Measurements from ENCODE around the gene ACSF3.

The ACSF3 gene

DNA sequence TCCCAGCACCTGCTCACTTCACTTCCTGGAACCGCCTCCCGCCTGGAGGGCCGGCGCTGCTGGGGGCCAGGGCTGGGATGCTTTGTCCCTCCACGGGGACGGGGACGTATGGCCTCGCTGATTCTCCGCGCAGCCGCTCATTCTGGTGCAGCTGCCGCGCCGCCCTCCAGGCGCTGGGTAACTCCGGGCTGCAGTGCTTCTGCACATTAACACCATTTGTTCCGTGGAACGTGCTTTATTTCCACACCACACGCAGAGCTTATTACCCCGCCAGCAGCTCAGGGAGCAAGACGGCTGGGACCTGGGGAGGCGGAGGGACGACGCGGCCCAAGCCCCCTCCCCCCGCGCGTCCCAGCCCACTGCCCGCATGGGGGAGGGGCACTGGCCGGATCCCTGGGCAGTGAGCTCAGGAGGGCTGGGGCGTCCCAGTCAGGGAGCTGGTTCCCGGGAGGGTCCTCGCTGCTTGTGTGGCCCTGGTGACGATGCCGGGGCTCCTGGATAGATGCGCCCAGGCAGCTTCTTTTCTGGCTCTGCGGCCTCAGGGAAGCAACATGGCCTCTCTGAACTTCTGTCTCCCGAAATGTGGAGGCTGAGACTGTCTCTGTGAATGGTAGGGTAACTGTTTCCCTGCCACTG, 45.4 kb upstream of the ACSF3 start:
- TF ChIP-seq, protein P1, sequence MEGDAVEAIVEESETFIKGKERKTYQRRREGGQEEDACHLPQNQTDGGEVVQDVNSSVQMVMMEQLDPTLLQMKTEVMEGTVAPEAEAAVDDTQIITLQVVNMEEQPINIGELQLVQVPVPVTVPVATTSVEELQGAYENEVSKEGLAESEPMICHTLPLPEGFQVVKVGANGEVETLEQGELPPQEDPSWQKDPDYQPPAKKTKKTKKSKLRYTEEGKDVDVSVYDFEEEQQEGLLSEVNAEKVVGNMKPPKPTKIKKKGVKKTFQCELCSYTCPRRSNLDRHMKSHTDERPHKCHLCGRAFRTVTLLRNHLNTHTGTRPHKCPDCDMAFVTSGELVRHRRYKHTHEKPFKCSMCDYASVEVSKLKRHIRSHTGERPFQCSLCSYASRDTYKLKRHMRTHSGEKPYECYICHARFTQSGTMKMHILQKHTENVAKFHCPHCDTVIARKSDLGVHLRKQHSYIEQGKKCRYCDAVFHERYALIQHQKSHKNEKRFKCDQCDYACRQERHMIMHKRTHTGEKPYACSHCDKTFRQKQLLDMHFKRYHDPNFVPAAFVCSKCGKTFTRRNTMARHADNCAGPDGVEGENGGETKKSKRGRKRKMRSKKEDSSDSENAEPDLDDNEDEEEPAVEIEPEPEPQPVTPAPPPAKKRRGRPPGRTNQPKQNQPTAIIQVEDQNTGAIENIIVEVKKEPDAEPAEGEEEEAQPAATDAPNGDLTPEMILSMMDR (conservative IDR thresholded peaks at IDR 0.05; ENCODE audit: control insufficient read depth, insufficient read depth, low read depth, low read length), result no peak
- no peak for DNase-seq (ENCODE audit: low read depth)
- H3K4me3 ChIP-seq (ENCODE audit: control insufficient read depth, low read depth, low read length), result no peak overlapping the region

DNA sequence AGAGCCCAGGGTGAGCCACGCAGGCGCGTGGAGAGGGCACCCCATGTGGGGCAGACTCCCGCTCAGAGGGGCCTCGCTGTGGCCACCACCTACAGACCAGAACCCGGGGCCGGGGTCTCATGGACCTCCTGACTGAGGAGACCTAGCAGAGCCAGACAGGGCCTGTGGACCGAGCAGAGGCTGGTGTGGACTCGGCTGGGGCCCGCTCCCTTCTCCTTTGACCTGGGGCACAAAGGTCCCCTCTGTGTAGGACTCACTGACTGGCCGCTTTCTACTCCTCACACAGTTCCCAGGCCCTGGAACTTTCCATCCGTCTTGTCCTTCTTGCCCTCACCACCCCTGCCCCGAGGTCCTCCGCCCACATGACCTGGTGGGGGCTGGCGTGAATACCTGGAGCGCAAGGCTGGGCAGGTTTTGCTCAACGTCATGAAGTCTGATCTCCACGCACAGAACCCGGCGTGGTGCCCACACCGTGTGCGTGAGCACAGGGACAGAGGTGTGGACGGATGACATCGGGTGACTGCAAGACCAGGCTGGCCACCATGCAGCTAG, 44.7 kb upstream of the ACSF3 start:
- no peak overlapping the region for H3K4me3 ChIP-seq (ENCODE audit: control insufficient read depth, low read depth, low read length)
- DNase-seq (ENCODE audit: low read depth), result no peak
- TF ChIP-seq, protein P1 (conservative IDR thresholded peaks at IDR 0.05; ENCODE audit: control insufficient read depth, insufficient read depth, low read depth, low read length), result no peak

DNA sequence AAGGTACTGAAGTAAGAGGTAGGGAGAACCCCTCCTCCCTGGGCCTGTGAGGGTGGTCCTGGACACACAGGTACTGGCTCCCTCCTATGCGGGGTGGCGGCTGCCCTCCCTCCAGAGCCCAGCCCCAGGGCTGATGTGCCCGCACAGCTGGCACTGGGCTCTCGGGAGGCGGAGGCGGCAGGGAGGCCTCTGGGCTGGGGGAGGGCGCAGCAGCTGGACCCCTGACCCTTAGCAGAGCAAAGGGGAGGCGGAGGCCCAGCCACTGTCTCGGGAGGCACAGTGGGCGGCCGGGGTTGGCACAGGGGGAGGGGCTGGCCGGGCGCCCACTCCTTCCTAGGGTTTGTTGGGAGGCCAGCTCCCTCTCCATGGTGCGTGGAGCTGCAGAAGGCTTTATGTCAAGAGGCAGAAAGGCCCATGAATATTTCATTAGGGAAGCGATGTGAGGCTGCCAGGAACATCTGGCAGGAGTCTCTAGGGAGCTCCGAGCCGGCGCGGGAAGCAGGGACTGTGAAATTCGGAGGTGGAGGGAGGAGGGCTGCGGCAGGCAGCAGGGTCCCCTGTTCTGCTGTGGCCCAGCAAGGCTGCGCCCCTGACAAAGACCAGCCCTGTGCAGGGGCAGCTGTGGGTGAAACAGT, 44.1 kb upstream of the ACSF3 start:
- no peak overlapping the region for H3K4me3 ChIP-seq (ENCODE audit: control insufficient read depth, low read depth, low read length)
- TF ChIP-seq, protein P1 (conservative IDR thresholded peaks at IDR 0.05; ENCODE audit: control insufficient read depth, insufficient read depth, low read depth, low read length), result no peak
- peak; percentile 10 for DNase-seq (ENCODE audit: low read depth)

DNA sequence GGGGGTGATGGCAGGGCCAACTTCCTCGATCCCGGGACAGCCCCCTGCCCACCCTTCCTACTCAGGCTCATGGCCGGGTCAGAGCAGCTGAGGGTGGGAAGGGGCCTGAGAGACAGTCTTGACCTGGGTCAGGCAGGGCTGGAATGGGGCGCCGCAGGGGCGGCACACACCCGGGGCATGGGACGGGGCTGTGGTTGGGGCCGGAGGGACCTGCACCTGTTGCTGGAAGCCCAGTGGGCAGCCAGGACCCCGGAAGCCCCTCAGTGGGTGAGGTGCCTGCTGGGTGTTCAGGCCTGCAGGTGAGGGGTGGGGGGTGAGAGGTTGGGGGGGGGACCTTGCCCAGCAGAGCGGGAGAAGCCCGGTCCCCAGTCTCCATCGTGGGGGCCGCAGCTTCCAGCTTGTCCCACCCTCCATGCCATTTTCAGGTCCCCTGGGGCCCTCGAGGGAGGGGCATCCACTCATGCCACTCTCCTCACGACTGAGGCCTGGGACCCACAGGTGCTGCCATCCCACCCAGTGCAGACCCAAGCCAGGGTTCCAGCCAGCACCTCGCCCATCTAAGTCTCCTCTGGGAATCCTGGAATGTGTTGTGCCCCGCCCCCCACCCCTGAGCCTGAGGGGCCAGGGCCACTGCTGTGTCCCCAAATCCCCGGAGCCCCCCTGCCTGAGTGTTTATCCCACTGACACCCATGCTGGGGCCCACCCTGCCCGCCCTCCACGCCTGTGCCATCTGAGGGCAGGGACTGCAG, 43.4 kb upstream of the ACSF3 start:
- TF ChIP-seq, protein P1 (conservative IDR thresholded peaks at IDR 0.05; ENCODE audit: control insufficient read depth, insufficient read depth, low read depth, low read length), result no peak
- H3K4me3 ChIP-seq (ENCODE audit: control insufficient read depth, low read depth, low read length), result no peak overlapping the region
- no peak for DNase-seq (ENCODE audit: low read depth)

DNA sequence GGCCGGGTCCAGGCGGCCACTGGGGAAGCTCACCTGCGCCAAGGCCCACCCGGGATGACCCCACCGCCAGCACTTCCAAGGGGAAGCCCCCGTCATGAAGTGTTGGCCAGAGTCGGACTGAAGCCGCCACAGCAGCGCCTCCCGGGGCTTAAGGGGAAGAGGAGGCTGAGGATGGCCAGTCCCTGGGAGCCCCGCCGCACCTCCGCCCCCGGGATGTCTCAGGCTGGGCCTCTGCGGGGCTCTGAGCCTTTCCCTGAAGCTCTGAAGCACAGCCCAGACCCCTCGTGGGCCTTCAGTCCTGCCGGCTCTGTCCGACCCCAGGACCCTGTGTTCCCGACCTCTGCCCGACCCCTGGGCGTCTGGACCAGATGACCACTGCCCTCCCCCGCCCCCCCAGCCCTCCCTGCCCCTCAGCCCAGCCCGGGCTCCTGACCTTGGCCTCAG, 42.8 kb upstream of the ACSF3 start:
- DNase-seq (ENCODE audit: low read depth), result no peak
- TF ChIP-seq, protein P1 (conservative IDR thresholded peaks at IDR 0.05; ENCODE audit: control insufficient read depth, insufficient read depth, low read depth, low read length), result no peak
- no peak overlapping the region for H3K4me3 ChIP-seq (ENCODE audit: control insufficient read depth, low read depth, low read length)

DNA sequence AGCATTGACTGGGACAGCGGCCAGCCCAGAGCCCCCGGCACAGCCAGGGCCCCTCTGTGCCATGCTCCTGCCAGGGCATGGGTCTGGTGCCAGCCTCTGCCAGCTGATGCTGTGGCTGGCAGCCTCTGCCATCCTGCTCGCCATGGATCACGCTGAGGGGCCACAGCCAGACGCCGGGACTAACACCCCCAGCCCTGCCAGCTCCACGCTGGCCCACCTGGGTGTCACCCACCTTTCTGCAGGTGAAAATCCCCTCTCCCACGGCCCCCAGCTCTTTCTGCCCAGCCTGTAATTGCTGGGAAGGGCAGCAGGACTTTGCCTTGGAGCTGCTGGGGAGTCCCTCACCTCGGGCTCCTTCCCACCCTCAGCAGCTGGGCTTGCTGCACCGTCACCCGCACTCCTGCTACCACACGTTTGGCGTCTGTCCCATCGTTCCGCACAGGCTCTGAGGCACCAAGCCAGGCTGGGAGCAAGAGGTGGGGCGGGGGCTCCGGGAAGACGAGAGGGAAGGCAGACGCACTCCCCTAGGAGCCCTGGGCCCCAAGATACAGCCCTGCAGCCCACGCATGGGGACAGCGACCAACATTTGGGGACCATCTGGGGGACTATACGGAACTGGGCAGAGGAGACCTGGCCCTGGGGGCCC, 42.0 kb upstream of the ACSF3 start:
- TF ChIP-seq, protein P1 (conservative IDR thresholded peaks at IDR 0.05; ENCODE audit: control insufficient read depth, insufficient read depth, low read depth, low read length), result no peak
- DNase-seq (ENCODE audit: low read depth), result no peak
- no peak overlapping the region for H3K4me3 ChIP-seq (ENCODE audit: control insufficient read depth, low read depth, low read length)

All from fibroblast of mammary gland (primary cell).